Cardiac muscle cell (in vitro differentiated cells and primary cell): ENCODE results near the gene PCDHB13. TPM values are rescaled to one million over a fixed set of nuclear protein-coding genes. Genes with fewer than 3 reads are reported as not detected.
"Not testable (repeated sequence)": the region's sequence is repeated elsewhere in the genome, so short reads cannot be mapped to it uniquely, and the experiment has no call there.

Experiments
- DNase-seq, 2 donors: peaks; one replicate each; pipeline versions ENCODE4 v3.0.0 to v3.0.0-alpha.2; 2010 to 2017; ENCODE audit warnings: low read depth in 1 of 2, low spot score in 1 of 2
- H3K27ac ChIP-seq: fragments of 200-600 bp; sonication (generic); 2 replicates; pipeline ENCODE4 v1.5.1; 2016
- H3K27me3 ChIP-seq: fragments of 200-600 bp; sonication (generic); 2 replicates; pipeline ENCODE4 v1.6.0; 2016; ENCODE audit warnings: control low read depth
- H3K36me3 ChIP-seq: fragments of 200-600 bp; sonication (generic); 2 replicates; pipeline ENCODE4 v1.5.1; 2016; ENCODE audit warnings: control low read depth
- H3K4me1 ChIP-seq: fragments of 200-600 bp; sonication (generic); 2 replicates; pipeline ENCODE4 v1.8.1; 2017; ENCODE audit warnings: low read depth, mild to moderate bottlenecking, mixed run types
- H3K4me3 ChIP-seq: fragments of 200-600 bp; sonication (generic); 2 replicates; pipeline ENCODE4 v1.5.1; 2016; ENCODE audit warnings: mild to moderate bottlenecking
- H3K9me3 ChIP-seq: fragments of 200-600 bp; sonication (generic); 2 replicates; pipeline ENCODE4 v1.5.1; 2017; ENCODE audit warnings: low read depth, mild to moderate bottlenecking, control low read depth
- CTCF ChIP-seq: IDR thresholded peaks from 2 replicates; pipeline ENCODE4 v1.5.1; 2012; ENCODE audit warnings: low read depth, mild to moderate bottlenecking, low read length
- polyA plus RNA-seq: library from polyadenylated mRNA; unstranded; fragments of >200 nt; fragmentation: Nextera tagmentation; extraction: Ambion mirVana; gene quantifications from 2 replicates; pipeline ENCODE4 v1.2.1, GENCODE V29; 2016
- total RNA-seq: library from RNA; depleted of rRNA; stranded (reverse); fragments of >200 nt; gene quantifications from 2 replicates; pipeline ENCODE4 v1.2.3, GENCODE V29; 2016

The PCDHB13 gene
- total and polyA plus RNA-seq, 2 experiments from 2014 or later, result 3.1 to 7.8 TPM

GRCh38 chr5:141223112-141223783 lies 9.5 kb downstream of the PCDHB13 start, which contains the start of gene PCDHB14:
Gene PCDHB14, plus strand, starts transcription at chr5:141223343. Its CDS starts 163 bp downstream, at chr5:141223506.
- peak; percentile 27 to 65 for DNase-seq
- H3K9me3 ChIP-seq, result no peaks in the 10 kb centered on the region
- H3K27me3 ChIP-seq, result no peaks in the 10 kb centered on the region
- H3K27ac ChIP-seq, result no peak within 1 kb of the TSS
- H3K4me3 ChIP-seq, result peak within 1 kb of the TSS; percentile 26
- H3K4me1 ChIP-seq, result no peaks in the 10 kb centered on the region
- no peak for TF ChIP-seq CTCF
- no peaks in the 10 kb centered on the region for H3K36me3 ChIP-seq

GRCh38 chr5:141224844-141225243 lies 11.1 kb downstream of the PCDHB13 start:
- not testable (repeated sequence) for H3K36me3 ChIP-seq, H3K4me3 ChIP-seq, H3K4me1 ChIP-seq, H3K27ac ChIP-seq, DNase-seq, H3K27me3 ChIP-seq, H3K9me3 ChIP-seq

- not testable (repeated sequence) for H3K36me3 ChIP-seq, H3K27ac ChIP-seq, H3K4me3 ChIP-seq, H3K4me1 ChIP-seq, H3K9me3 ChIP-seq, DNase-seq, H3K27me3 ChIP-seq
Measured at GRCh38 chr5:141225421-141225820, 11.7 kb downstream of the PCDHB13 start.

DNA sequence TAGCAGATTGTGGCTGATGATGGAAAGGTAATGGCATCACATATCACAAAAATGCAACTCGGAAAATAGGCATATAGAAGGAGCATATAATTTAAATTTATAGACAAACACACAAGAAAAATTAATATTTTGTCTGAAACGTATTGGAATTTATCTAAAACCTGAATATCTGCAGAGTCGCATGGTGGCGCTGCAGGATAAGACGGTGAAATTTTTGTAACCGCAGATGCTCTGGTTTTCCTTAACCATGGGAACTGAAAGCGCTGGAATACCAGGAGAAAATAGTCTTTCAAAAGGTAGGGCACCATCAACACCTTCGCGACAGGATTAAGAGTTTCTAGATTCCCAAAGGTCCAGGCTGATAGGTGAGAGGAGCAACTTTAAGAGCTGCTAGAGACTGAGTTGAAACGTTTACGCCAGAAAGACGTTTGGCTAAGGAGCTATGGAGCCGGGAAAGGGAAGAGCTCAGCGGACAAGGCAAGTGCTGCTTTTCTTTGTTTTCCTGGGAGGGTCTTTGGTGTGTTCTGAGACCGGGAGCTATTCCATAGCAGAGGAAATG lies 20.5 kb downstream of the PCDHB13 start:
- Histone ChIP-seq H3K4me1 (no peaks in the 10 kb centered on the region), H3K27ac (no peak overlapping the region), H3K4me3 (no peak overlapping the region), H3K36me3 (no peaks in the 10 kb centered on the region), H3K9me3 (no peaks in the 10 kb centered on the region), H3K27me3 (no peaks in the 10 kb centered on the region)
- DNase-seq, result peak in 1 of 2 donors; percentile 10
- TF ChIP-seq CTCF, result peak; percentile 12

GRCh38 chr5:141235922-141236321 lies 22.2 kb downstream of the PCDHB13 start:
- not testable (repeated sequence) for H3K36me3 ChIP-seq, H3K9me3 ChIP-seq, H3K4me3 ChIP-seq, DNase-seq, H3K27ac ChIP-seq, H3K4me1 ChIP-seq, H3K27me3 ChIP-seq

GRCh38 chr5:141236516-141237313 lies 23.0 kb downstream of the PCDHB13 start:
- no peak overlapping the region for H3K27ac ChIP-seq
- H3K9me3 ChIP-seq, result no peaks in the 10 kb centered on the region
- H3K4me3 ChIP-seq, result no peak overlapping the region
- TF ChIP-seq CTCF, result no peak
- H3K27me3 ChIP-seq, result no peaks in the 10 kb centered on the region
- no peaks in the 10 kb centered on the region for H3K36me3 ChIP-seq
- DNase-seq, result no peak
- no peaks in the 10 kb centered on the region for H3K4me1 ChIP-seq

GRCh38 chr5:141241496-141241895 lies 27.8 kb downstream of the PCDHB13 start:
- TF ChIP-seq CTCF, result no peak
- Histone ChIP-seq H3K4me1 (no peaks in the 10 kb centered on the region), H3K4me3 (no peak overlapping the region), H3K27me3 (no peaks in the 10 kb centered on the region), H3K27ac (no peak overlapping the region), H3K9me3 (no peaks in the 10 kb centered on the region), H3K36me3 (no peaks in the 10 kb centered on the region)
- no peak for DNase-seq
